Bone marrow (tissue), 2 donors: ENCODE results near the gene LPCAT3.
"Not testable (repeated sequence)": the region's sequence is repeated elsewhere in the genome, so short reads cannot be mapped to it uniquely, and the experiment has no call there.

Experiments used
- DNase-seq, 2 donors: peaks; one replicate each; lab custom pipeline; 2025; lab: John Stamatoyannopoulos, UW

Gene LPCAT3, protein sequence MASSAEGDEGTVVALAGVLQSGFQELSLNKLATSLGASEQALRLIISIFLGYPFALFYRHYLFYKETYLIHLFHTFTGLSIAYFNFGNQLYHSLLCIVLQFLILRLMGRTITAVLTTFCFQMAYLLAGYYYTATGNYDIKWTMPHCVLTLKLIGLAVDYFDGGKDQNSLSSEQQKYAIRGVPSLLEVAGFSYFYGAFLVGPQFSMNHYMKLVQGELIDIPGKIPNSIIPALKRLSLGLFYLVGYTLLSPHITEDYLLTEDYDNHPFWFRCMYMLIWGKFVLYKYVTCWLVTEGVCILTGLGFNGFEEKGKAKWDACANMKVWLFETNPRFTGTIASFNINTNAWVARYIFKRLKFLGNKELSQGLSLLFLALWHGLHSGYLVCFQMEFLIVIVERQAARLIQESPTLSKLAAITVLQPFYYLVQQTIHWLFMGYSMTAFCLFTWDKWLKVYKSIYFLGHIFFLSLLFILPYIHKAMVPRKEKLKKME

DNA sequence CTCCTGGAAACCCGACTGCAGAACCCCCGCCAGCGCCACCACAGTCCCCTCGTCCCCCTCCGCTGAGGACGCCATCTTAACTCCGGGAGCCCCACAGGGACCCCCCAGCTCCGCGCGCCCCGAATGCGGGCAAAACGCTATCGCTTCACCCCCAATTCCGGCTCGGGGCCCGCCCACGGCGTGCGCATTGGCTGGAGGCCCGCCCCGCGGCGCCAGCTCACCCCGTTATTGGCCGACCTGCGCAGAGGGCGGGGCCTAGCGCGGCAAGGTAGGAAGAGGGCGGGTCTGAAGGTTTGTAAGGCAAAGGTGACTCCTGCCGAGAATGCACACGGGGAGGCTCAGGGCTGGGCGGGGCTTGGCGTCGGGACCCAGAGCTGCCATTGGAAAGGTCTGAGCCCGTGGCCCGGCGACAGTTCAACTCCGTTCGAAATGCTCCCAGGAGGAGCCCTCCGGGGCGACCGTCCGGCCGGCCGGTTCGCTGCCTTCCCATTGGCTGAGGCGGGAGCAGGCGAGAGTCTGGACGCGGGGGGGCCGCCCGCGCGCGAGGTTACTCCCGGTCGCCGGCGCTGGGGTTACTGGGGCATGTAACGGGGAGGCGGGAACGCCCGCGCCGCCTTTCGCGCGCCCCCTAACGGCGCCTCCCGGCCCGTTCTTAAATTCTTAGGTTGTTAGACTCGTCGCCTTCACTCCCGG is at the start of gene LPCAT3:
Gene LPCAT3 (minus strand): TSS at position 127 of the 693 bp plus-strand sequence. CDS start 52 bp downstream, at position 75.
- peak; percentile 90 to 96 for DNase-seq

DNA sequence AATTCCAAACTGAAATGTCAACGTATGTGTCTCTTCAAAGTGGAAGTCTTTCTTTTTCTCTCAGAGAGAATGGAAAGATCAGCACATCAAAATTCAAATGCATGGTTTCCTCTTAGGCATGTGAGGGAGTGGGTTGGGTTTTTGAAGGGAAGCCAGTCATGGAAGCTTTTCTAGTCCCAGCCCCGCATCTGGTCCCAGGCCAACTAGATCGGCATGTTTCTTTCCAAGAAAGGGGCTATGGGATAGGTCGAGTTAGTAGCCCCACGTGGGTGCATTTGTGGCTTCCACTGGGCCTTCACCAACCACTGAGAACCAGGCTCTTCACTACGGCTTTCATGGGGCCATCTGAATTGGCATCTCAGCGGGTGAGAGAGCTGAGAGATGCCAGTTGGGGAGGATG is 48.8 kb upstream of the LPCAT3 start:
- DNase-seq: no peak

DNA sequence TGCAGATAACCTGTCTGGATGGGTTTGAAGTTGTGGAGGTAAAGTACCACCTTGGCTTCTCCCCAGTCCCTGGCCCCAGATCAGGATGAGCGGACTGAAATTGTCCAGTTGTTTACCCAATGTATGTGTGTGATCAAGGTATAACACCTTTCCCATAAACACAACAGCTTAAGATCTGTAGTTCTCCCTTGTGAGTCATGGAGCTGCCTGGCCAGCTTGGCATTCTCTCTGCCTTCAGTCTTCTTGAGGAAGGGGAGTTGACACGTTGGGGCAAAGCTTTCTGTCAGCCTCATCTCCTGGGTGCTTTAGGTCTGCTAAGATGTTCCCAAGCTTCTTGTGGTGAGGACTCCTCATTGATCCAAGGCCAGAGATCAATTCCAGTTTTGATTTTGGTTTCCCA is 48.3 kb upstream of the LPCAT3 start:
- no peak for DNase-seq

DNA sequence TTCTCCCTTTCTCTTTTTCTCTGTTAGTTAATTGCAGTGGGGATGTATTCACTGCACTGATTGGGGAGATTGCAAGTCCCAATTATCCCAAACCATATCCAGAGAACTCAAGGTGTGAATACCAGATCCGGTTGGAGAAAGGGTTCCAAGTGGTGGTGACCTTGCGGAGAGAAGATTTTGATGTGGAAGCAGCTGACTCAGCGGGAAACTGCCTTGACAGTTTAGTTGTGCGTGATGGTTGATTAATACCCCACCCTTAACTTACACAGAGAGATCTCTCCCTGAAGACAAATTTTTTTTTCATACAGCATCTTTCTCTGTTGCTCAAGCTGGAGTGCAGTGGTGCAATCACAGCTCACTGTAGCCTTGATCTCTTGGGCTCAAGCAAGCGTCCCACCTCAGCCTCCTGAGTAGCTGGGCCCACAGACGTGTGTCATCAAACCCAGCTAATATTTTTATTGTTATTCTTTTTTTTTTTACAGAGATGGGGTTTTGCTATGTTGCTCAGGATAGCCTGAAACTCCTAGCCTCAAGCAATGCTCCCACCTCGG is 46.9 kb upstream of the LPCAT3 start:
- no peak for DNase-seq

DNA sequence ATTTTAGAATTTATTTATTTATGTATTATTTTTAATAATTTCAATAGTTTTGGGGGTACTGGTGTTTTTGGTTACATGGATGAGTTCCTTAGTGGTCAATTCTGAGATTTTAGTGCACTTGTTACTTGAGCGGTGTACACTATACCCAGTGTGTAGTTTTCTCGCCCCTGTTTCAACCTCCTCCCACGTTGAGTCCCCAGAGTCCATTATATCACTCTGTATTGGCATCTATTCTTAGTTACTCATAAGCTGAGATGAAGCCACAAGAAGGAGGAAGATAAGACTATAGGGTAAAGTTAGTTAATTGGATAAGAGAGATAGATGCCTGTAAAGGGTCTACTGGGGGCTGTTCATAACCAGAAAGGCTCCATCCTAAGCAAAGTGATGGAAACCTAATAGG is 46.2 kb upstream of the LPCAT3 start:
- DNase-seq: no peak

DNA sequence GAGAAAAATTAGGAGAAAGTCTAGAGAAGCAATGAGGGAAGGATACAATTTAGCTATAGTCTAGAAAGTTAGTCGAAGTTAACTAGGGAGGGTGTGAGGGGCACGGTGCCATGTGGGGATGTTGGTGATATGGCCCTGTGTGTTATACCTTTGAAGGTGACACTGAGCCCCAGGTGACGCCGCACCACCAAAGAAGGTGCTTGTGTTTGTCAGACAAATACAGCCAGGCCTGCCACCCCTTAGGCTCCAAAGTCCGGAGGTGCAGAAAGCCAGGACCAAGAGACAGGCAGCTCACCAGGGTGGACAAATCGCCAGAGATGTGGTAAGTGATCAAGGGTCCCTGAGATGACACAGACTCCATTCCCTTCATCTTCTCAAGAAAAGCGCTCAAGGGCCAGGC is 43.3 kb upstream of the LPCAT3 start:
- DNase-seq: no peak

DNA sequence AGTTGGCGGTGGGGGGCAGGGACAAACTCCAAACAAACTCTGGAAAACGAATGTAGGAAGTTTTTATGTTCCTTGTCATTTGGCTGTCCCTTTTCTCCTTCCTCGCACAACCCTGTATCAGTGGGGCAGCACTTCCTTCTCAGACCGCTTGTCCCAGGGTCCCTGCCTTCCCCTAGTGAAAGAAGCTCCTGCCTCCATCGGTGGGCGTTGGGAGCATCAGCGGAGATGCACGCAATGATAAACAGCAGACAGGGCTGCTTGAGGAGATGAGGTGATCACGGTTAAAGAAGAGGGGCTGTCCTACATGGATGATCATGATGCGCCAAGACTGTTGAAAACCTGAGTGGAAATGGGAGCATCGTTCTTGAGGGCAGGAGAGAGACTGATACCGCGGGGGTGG is 42.9 kb upstream of the LPCAT3 start:
- no peak for DNase-seq

DNA sequence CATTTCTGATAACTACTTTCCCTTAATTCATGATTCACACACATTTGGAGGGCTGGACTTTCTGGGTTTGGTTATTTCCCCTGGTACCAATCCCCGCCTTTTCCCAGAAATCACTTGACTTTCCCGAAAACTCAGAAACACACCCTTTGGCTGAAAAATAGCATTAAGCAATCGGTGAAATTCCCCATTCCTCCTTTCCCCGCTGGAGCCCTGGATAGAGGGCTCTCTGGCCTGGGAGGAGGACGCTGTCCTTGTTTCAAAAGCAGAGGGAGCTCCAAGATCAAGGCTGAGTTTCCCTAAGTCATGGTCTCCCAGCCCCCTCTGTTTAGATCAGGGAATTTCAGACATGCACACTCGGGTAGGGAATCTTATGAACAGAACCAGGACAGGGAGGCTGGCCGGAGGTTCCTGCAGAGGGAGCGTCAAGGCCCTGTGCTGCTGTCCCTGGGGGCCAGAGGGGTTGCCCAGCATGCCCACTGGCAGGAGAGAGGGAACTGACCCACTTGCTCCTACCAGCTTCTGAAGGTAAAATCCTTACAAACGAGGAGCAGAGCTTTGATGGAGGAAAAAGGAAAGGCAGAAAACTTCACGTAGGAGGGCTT is 42.2 kb upstream of the LPCAT3 start, which contains the start of gene C1S:
Gene C1S (plus strand): TSS at position 366 of the 602 bp plus-strand sequence. CDS start 1,195 bp downstream, outside the sequence.
- no peak for DNase-seq

DNA sequence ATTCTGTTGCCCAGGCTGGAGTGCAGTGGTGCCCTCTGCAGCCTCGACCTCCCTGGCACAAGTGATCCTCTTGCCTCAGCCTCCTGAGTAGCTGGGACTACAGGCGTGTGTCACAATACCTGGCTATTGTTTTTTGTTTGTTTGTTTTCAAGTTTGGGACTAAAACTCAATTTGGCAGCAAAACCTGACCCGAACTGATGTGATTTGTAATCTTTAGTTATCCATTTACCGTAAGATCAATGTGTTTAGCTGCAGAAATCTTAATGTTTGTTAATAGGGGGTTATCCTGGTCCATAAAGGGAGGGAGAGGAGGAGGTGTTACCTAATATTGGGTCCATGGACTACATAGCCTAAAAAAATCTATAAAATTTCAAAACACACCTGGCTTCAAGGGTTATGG is 41.5 kb upstream of the LPCAT3 start:
- no peak for DNase-seq

DNA sequence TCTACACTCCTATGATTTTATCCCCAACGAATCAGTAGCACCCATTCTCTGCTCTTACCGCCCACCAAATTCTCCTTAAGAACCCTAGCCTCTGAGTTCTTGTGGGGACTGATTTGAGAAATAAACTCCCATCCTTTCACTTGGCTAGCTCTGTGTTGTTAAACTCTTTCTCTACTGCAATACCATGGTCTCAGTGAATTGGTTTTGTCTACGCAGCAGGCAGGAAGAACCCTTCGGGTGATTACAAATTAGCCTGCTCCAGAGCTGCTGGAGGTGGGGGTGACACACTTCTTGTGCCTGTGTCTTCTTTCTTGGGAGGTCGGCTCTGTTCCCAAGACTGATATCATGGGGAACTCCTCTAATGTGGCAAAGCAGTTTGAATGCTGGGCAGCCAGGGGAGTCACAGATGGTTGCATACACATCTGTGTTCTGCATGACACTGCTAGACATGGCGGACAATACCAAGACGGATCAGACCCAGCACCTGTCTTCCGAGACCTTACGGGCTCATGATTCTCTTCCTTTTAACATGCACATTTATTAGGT is 40.6 kb upstream of the LPCAT3 start:
- no peak for DNase-seq

DNA sequence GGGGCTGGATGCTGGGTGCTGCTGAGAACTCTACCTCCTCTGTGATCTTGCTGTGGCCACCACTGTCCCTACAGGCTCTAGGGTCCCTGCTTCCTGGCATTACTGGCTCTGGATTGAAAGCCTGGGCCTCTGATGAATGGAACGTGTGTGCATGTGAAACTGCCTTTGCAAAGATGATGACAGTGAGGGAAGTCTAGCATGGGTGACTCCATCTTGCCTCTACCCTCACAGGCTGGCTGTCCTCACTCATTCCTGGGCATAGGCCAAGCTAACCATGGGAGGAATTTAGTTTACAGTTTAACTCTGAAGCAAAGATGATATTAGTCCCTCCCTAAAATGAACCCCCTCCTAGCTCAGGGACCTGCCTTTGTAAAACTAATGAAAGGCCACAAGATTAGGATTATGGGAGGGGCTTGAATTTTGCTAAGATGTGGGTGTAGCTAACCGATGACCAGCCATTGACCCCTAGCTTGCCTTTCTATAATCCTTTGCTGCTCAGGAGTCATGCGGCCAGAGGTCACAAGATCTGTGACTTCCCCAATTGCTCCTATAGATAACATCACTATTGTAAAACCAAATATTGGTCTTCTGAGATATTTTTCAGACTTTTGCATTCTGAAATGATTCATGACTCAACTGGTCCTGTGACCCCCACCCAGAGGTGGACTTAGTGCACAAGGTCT is 40.0 kb upstream of the LPCAT3 start:
- DNase-seq: no peak

DNA sequence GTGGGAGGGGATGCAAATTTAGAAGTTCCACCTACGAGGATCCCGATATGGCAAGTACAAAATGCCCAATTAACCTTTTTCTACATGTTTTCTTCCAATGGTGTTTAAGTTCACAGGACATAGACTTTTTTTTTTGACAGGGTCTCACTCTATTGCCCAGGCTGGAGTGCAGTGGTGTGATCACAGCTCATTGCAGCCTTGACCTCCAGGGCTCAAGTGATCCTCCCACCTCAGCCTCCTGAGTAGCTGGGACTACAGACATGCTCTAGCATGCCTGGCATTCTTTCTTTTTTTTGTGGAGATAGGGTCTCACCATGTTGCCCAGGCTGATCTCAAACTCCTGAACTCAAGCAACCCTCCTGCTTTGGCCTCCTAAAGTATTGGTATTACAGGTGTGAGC is 37.5 kb upstream of the LPCAT3 start:
- not testable (repeated sequence) for DNase-seq

DNA sequence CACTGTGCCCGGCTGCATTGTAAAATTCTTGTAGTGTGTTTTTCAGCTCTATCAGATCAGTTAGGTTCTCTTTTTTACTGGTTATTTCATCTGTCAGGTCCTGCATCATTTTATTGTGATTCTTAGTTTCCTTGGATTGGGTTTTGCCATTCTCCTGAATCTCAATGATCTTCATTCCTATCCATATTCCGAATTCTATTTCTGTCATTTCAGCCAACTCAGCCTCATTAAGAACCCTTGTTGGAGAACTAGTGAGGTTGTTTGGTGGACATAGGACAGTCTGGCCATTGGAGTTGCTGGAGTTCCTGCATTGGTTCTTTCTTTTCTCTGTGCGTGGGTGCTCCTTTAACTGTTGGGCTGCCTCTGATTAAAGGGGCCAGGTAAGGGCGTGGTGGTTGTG is 36.6 kb upstream of the LPCAT3 start:
- no peak for DNase-seq

DNA sequence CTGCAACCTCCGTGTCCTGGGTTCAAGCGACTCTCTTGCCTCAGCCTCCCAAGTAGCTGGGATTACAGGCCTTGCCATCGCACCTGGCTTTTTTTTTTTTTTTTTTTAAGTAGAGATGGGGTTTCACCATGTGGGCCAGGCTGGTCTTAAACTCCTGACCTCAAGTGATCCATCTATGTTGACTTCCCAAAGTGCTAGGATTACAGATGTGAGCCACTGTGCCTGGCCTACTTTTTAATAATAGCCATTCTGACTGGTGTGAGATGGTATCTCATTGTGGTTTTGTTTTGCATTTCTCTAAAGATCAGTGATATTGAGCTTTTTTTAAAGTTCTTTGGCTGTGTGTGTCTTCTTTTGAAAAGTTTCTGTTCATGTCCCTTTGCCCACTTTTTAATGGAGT is 31.7 kb upstream of the LPCAT3 start:
- not testable (repeated sequence) for DNase-seq

DNA sequence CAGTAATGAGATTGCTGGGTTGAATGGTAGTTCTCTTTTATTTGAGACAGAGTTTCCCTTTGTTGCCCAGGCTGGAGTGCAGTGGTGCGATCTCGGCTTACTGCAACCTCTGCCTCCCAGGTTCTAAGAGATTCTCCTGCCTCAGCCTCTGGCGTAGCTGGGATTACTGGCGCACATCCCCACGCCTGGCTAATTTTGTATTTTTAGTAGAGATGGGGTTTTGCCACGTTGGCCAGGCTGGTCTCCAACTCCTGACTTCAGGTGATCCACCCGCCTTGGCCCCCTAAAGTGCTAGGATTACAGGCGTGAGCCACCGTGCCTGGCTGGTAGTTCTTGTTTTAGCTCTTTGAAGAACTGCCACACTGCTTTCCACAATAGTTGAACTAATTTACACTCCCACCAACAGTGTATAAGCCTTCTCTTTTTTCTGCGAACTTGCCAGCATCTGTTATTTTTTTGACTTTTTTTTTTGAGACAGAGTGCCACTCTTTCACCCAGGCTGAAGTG is 31.2 kb upstream of the LPCAT3 start:
- DNase-seq: not testable (repeated sequence)

DNA sequence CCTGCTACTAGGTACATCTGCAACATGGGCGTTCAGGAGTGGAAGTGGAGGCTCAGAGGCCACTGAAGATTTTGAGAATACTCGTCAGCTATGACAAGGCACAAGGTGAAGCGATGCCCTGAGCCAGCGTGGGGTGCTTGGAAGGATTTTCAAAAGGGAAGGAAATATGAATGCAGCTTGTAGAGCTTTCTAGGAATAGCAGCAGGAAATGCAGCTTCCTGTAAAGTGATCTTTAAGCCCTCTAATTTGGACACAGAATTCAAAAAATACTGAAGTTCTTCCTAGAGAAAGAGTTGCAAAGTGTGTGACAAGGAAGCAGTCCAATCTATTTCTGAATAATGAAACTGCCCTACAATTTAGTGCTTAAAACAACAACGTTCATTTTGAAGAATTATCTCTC is 29.0 kb upstream of the LPCAT3 start:
- DNase-seq: peak in 1 of 2 donors; percentile 29

DNA sequence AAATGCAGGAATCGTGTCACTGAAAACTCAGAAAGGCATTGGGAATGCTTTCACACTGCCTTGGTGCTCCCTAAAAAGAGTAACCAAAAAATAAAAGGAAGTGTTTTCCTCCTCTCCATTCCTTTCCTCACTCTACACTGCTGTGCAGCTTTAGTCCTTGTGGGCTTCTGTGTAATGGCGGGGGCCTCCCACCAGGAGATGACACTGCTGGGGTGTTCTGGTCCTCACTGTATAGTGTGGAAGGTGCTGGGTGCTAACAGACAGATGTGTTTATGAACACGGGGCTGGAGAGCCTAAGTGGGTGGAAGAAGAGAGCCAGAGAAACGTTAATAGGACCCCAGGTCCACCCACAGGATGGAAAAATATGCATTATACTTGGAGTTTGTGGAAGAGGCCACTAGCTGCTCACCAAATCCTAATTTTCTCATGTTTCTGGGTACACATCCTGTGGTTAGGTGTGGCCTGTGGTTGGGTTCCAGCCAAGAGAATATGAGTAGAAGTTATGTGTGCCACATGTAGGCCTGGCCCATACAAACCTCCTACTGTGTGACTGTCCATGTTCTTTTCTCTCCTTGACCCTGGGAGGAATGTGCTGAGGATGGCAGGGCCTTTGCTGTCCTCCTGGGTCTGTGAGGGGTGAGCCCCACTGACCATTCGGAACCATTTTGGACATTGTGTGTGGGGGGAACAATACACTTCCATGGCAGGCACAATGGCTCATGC is 28.3 kb upstream of the LPCAT3 start:
- DNase-seq: no peak

DNA sequence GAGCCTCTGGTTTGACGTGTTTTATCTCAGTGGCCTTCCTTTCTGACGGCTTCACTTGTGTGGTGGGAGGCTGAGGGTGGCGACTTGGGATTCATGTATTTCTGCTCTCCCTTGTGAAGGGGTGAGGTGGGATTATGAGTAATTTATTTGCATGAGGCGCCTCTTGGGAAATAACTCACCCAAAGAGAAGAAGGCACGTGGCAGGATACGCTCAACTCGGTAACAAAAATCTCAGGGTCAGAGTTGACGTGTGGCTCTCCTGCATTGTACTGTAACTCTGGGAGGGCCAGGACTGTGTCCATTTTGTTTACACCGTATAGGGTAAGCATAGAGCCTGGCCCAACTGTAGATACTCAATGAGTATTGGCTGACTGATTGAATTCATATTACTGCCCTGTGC is 27.6 kb upstream of the LPCAT3 start:
- no peak for DNase-seq

DNA sequence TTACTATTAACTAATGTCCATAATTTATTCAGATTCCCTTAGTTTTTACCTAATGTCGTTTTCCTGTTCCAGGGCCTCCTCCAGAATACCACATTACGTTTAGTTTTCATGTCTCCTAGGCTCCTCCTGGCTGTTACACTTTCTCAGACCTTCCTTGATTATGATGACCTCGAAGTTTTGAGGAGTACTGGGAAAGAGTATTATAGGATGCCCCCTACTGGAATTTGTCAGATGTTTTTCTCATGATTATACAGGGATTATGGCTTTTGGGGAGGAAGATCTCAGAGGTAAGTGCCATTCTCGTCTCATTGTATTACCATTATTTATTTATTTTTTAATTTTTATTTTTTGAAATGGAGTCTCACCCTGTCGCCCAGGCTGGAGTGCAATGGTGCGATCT is 24.6 kb upstream of the LPCAT3 start:
- DNase-seq: peak in 1 of 2 donors; percentile 60

DNA sequence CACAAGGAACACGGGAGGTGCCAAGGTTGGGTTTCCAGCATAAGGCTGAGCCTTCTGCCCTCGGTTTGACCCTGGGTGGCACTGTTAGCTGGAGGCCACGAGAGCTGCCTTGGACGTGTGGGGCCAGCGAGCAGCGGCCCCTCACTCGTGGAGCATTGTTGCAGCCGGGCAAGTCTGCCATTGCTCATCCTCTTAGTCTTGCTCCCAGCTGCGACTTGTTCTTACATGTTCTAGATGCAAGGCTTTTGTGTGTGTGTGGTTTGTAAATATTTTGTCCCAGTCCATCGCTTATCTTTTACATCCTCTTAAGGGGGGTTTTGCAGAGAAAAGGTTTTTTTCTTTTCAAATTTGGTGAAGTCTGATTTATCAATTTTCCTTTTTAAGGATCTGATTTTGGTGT is 21.1 kb upstream of the LPCAT3 start:
- no peak for DNase-seq

DNA sequence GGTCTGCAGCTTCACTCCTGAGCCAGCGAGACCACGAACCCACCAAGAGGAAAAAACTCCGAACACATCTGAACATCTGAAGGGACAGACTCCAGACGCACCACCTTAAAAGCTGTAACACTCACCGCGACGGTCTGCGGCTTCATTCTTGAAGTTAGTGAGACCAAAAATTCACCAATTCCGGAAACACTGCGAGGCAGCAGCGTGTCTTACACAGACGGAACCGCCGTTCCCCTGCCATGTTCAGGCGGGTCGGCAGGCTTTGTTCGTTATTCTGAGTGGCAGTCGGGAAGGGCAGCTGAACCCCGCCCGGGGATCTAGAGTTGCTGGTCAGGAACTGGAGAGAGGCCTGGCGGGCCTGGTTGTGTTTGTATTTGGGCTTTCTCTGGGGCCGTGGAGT is 20.3 kb upstream of the LPCAT3 start:
- no peak for DNase-seq
